ENCODE results near the gene ZNF598. TPM values are rescaled to one million over a fixed set of nuclear protein-coding genes. Genes with fewer than 3 reads are reported as not detected.

Gene ZNF598
- total and polyA plus RNA-seq, 12 donors: 9.5 to 25.3 (median 14.2) TPM

GRCh38 chr16:2040041-2040786, 30.6 kb upstream of the ZNF598 start:
- ATAC-seq (peak in 2 of 8 donors; percentile 0), DNase-seq (peak in 1 of 2 donors; percentile 59)
- Histone ChIP-seq H3K36me3 (peaks cover 0 to 40% (median 10%) of the 10 kb centered on the region in 9 donors), H3K27ac (peak overlapping the region; percentile 80 to 96 (median 93)), H3K4me3 (peak overlapping the region in 3 of 10 donors; percentile 63 to 78 (median 68)), H3K9me3 (no peaks in the 10 kb centered on the region), H3K27me3 (no peaks in the 10 kb centered on the region), H3K4me1 (peaks cover 58 to 100% (median 94%) of the 10 kb centered on the region in 9 donors)
- intact Hi-C loops (cut with DNase I): no loop called here
- 67 to 70% methylated on average over 24 of the region's 24 CpGs for WGBS, 2 donors
- TF ChIP-seq CTCF (IDR thresholded peaks at IDR 0.05): no peak

- H3K4me1 ChIP-seq: peaks cover 62 to 99% (median 94%) of the 10 kb centered on the region in 9 donors
- H3K27ac ChIP-seq: peak overlapping the region; percentile 80 to 96 (median 93)
- no peak for TF ChIP-seq CTCF (IDR thresholded peaks at IDR 0.05)
- H3K36me3 ChIP-seq: peaks cover 0 to 44% (median 10%) of the 10 kb centered on the region in 9 donors
- peak overlapping the region in 8 of 10 donors; percentile 52 to 78 (median 63) for H3K4me3 ChIP-seq
- intact Hi-C loops (cut with DNase I): loop anchor here in 1 of 10 donors (10.0 kb wide), 1 partner anchor 495 kb away; no protein-coding TSS in a partner anchor
- H3K27me3 ChIP-seq: no peaks in the 10 kb centered on the region
- peak; percentile 24 to 68 (median 53) for ATAC-seq
- WGBS, 2 donors: 42 to 58% methylated on average over 29 of the region's 29 CpGs
- no peaks in the 10 kb centered on the region for H3K9me3 ChIP-seq
- peak; percentile 88 to 93 for DNase-seq
Observed at GRCh38 chr16:2039274-2040031, 29.8 kb upstream of the ZNF598 start.

GRCh38 chr16:2038382-2039231, 29.0 kb upstream of the ZNF598 start:
- intact Hi-C loops (cut with DNase I): loop anchor here in 1 of 10 donors (10.0 kb wide), 1 partner anchor 494 kb away; no protein-coding TSS in a partner anchor
- 52 to 55% methylated on average over 40 to 41 of the region's 41 CpGs for WGBS, 2 donors

More at GRCh38 chr16:2038382-2039231, 29.0 kb upstream of the ZNF598 start:
- H3K27me3 ChIP-seq: no peaks in the 10 kb centered on the region
- peak overlapping the region; percentile 80 to 96 (median 93) for H3K27ac ChIP-seq
- H3K36me3 ChIP-seq: peaks cover 0 to 49% (median 10%) of the 10 kb centered on the region in 9 donors
- DNase-seq (peak in 1 of 2 donors; percentile 66), ATAC-seq (peak in 5 of 8 donors; percentile 5 to 19 (median 11))
- H3K4me3 ChIP-seq: peak overlapping the region in 8 of 10 donors; percentile 52 to 78 (median 63)
- no peak for TF ChIP-seq CTCF (IDR thresholded peaks at IDR 0.05)
- no peaks in the 10 kb centered on the region for H3K9me3 ChIP-seq
- peaks cover 64 to 96% (median 89%) of the 10 kb centered on the region in 9 donors for H3K4me1 ChIP-seq

Measured in heart right ventricle (tissue), 16 donors.